Omental fat pad (tissue), 4 donors: Measurements from ENCODE around the gene SLIT1. TPM values are rescaled to one million over a fixed set of nuclear protein-coding genes. Genes with fewer than 3 reads are reported as not detected.

Experiments used
- ATAC-seq: fragments of 150-250 bp; one replicate; pipeline ENCODE4 v1.9.1; 2016; ENCODE audit warnings: mild to moderate bottlenecking, moderate library complexity; ENCODE audit not compliant: low FRiP score
- DNase-seq: peaks from one replicate; pipeline ENCODE4 v3.0.0-alpha.2; 2019; ENCODE audit warnings: low spot score
- total RNA-seq, 4 donors: library from RNA; depleted of rRNA; stranded (reverse); fragments of >200 nt; gene quantifications; one replicate each; pipeline ENCODE4 v1.1.0, GENCODE V29; 2016
- TF ChIP-seq, protein P1 (sequence below), 3 donors: fragments of 450-650 bp; IDR thresholded peaks; one replicate each; pipeline ENCODE4 v1.5.1; 2016 to 2017; ENCODE audit warnings: antibody characterized with exemption in 3 of 3, mild to moderate bottlenecking in 3 of 3, moderate library complexity in 2 of 3

The SLIT1 gene
- total RNA-seq, 4 donors from 2014 or later: 0.12 to 1.1 (median 0.28) TPM

DNA sequence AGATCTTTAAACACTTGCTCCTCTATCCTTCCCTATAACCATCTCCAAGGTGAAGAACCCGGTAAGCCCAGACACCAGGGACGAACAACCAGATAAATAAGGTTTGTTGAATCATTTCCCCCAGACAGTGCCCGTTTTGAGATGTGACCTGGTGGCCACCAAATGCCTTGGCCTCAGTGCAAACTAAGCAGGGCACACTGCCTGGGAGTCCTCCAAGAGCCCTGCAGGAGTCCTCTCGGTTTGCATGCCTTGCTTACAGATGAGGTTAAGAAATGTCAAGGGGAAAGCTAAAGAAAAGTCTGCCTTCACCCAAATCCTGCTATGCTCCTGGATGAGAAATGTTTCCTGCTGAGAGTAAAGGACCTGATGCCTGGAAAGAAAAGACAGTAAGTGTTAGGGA is 31.6 kb downstream of the SLIT1 start:
- no peak for ATAC-seq

DNA sequence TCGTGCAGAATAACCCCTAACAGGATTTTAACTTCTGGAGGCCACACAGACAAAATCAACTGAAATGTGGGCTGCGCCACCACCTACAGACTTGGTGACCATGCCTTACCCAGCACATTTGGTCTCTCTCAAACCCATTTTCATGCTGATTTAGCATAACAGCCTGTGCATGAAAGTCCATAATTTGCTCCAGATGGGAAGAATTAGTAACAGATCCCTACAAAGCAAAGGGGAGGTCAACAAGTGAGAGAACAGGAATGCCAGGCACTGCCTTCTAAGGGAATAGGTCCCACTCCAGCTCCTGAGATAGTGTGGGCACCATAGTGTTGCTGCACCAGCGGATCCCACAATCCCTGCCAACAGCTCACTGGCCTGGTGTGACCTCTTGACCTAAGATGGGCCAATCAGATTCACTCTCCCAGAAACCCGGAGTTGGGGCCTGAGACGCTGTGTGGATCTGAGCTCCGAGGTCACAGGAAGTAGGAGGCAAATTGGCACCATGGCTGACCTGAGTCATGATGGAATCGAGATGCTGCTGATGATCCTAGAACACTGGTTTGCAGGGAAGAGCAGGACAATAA is 32.4 kb downstream of the SLIT1 start:
- ATAC-seq (no peak), DNase-seq (no peak)
- TF ChIP-seq, protein P1, sequence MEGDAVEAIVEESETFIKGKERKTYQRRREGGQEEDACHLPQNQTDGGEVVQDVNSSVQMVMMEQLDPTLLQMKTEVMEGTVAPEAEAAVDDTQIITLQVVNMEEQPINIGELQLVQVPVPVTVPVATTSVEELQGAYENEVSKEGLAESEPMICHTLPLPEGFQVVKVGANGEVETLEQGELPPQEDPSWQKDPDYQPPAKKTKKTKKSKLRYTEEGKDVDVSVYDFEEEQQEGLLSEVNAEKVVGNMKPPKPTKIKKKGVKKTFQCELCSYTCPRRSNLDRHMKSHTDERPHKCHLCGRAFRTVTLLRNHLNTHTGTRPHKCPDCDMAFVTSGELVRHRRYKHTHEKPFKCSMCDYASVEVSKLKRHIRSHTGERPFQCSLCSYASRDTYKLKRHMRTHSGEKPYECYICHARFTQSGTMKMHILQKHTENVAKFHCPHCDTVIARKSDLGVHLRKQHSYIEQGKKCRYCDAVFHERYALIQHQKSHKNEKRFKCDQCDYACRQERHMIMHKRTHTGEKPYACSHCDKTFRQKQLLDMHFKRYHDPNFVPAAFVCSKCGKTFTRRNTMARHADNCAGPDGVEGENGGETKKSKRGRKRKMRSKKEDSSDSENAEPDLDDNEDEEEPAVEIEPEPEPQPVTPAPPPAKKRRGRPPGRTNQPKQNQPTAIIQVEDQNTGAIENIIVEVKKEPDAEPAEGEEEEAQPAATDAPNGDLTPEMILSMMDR (IDR thresholded peaks at IDR 0.05): no peak

More for the DNA sequence above, 31.6 kb downstream of the SLIT1 start:
- no peak for DNase-seq
- TF ChIP-seq, protein P1 (IDR thresholded peaks at IDR 0.05): no peak

DNA sequence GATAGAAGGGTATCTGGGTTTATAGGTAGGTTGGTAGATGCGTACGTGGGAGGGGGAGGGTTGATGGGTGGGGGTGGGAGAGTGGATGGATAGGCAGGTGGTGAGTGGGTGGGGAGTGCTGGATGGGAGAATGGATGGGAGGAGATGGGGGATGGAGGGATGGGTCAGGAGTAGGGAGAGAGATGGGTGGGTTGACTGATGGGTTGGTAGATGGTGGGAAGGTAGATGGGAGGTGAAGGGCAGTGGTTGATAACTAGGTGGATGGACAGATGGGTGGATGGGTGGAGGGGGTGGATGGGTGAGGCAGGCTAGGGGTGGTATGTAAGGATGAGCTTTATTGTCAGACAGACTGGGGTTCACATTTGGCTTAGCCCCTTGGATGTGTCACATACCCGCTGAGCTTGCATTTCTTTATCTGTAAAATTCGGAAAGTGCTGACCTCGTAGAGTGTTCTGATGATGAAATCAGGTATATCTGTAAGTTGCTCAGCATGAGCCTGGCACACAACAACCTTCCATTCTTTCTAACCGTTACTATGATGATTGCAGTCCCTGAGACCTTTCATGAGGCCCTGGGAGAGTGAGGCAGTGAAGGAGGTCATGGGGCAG is 34.3 kb downstream of the SLIT1 start:
- no peak for ATAC-seq
- DNase-seq: no peak
- TF ChIP-seq, protein P1 (IDR thresholded peaks at IDR 0.05): no peak

DNA sequence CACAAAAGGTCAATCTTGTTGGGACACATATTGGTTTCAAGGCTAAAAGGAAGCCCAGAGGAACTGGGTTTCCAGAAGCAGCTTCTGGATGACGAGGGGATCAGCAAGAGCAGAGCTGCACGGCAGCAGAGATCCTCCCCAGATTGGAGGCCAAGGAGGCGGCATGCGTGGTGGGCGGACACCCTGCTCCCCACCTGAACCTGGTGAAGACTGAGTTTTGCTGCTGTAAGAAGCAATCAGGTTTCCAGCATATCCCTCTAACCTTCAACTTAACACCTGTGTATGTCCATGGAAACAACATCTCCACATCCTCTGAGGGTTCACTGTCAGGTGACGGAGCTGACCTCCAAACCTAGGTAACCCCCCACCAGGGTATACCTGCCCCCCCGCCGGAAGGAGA is 35.1 kb downstream of the SLIT1 start:
- DNase-seq: no peak
- TF ChIP-seq, protein P1 (IDR thresholded peaks at IDR 0.05): no peak
- ATAC-seq: no peak

DNA sequence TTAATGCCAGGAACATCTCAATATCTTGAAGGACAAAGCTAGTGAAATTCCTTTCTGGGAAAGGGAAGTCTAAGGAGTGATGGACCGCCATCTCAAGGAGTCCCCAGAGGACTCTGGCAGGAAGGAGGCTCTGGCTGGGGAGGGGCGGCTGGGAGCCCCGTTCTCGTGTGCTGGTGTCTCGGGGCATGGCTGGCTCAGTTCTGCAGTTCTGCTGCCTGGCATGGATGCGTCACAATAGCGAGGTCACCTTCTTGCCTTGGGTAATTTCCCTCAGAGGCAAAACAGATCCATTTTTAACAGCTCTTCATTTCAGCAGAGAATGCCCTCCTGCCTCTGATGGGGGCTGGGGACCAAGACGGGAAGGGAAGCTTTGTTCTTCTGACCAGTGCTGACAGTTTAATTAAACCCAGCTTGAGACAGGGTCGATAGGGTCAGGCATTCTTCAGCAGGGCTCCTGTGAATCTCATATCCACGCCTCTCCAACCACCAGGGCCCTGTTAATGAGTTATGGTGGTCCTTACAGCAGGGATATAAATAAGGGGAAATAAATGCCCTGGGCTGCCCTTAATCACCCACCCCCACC is 35.7 kb downstream of the SLIT1 start:
- DNase-seq (no peak), ATAC-seq (no peak)
- TF ChIP-seq, protein P1 (IDR thresholded peaks at IDR 0.05): no peak

DNA sequence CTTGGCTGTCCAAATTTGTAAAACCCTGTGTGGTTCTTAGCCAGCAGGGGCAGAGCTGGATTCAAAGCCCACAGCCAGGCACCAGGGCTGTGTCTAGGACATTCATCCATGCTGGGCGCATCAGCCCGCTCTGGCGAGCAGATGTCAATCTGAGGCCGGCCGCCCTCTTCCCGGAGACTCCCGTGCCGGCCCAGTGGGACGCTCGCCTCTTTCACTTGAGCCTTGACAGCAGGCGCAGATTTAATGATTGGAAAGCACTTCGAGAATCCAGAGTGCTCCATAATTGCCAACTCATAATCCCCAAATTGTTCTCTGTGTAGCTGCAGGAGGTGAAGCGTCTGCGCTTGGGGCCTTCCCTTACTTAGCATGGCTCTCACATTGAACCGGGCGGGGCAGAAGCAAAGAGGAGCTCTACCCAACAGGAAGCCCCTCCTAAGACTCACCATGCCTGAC is 36.7 kb downstream of the SLIT1 start:
- DNase-seq (no peak), ATAC-seq (no peak)
- TF ChIP-seq, protein P1 (IDR thresholded peaks at IDR 0.05): no peak

DNA sequence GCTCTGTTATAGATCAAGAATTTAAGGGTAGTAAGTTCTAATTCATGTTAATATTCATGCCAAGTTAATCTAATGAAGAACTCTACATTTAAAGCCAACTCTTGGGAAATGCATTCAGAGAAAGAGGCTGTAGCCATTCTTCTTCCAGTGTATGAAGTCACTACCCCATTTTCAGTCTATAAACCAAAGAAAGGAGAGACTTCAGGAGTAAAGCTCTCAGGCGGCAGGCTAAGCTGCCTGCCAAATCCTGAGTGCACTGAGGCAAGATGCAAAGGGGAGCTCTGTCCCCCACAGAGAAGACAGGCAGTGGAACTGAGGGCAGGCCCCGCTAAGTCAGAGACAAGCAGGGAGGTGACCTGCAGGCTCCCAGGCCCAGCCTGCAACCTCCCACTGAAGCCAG is 41.5 kb downstream of the SLIT1 start:
- TF ChIP-seq, protein P1 (IDR thresholded peaks at IDR 0.05): no peak
- DNase-seq: no peak
- ATAC-seq: no peak
